IPS-18c (cell line): Measurements from ENCODE around the gene ADM5.

Experiments
- H3K4me3 ChIP-seq: 2 replicates; pipeline ENCODE4 v1.7.0; 2013; ENCODE audit warnings: low read depth, mild to moderate bottlenecking, low read length, moderate library complexity; ENCODE audit not compliant: insufficient read depth
- H3K9me3 ChIP-seq: one replicate; pipeline ENCODE4 v1.6.1; 2013; ENCODE audit warnings: mild to moderate bottlenecking, low read length, moderate library complexity; ENCODE audit not compliant: control insufficient read depth, insufficient read depth

Gene ADM5

GRCh38 chr19:49656456-49657109 lies 32.8 kb upstream of the ADM5 start:
- Histone ChIP-seq H3K4me3 (no peak overlapping the region), H3K9me3 (no peaks in the 10 kb centered on the region)

GRCh38 chr19:49657493-49658138 lies 31.8 kb upstream of the ADM5 start:
- Histone ChIP-seq H3K4me3 (no peak overlapping the region), H3K9me3 (no peaks in the 10 kb centered on the region)

- Histone ChIP-seq H3K4me3 (no peak overlapping the region), H3K9me3 (no peaks in the 10 kb centered on the region)
Measured at GRCh38 chr19:49658139-49658517, 31.3 kb upstream of the ADM5 start.

- no peaks in the 10 kb centered on the region for H3K9me3 ChIP-seq
- no peak overlapping the region for H3K4me3 ChIP-seq
Measured at GRCh38 chr19:49658566-49659442, 30.6 kb upstream of the ADM5 start.

- Histone ChIP-seq H3K9me3 (no peaks in the 10 kb centered on the region), H3K4me3 (no peak overlapping the region)
Measured at GRCh38 chr19:49660338-49660961, 28.9 kb upstream of the ADM5 start.

GRCh38 chr19:49662011-49662410 lies 27.4 kb upstream of the ADM5 start:
- no peak overlapping the region for H3K4me3 ChIP-seq

GRCh38 chr19:49663224-49663623 lies 26.2 kb upstream of the ADM5 start:
- Histone ChIP-seq H3K9me3 (no peaks in the 10 kb centered on the region), H3K4me3 (no peak overlapping the region)

More at GRCh38 chr19:49662011-49662410, 27.4 kb upstream of the ADM5 start:
- H3K9me3 ChIP-seq = no peaks in the 10 kb centered on the region

GRCh38 chr19:49664171-49665035 lies 25.0 kb upstream of the ADM5 start:
- Histone ChIP-seq H3K9me3 (no peaks in the 10 kb centered on the region), H3K4me3 (peak overlapping the region; percentile 83)

- peak overlapping the region; percentile 83 for H3K4me3 ChIP-seq
- H3K9me3 ChIP-seq = no peaks in the 10 kb centered on the region
Measured at GRCh38 chr19:49665036-49665350, 24.4 kb upstream of the ADM5 start.

- Histone ChIP-seq H3K4me3 (peak within 1 kb of the TSS; percentile 83), H3K9me3 (no peaks in the 10 kb centered on the region)
Measured at GRCh38 chr19:49665351-49666119, 23.9 kb upstream of the ADM5 start, which contains the start of the genes BCL2L12 and IRF3. Gene BCL2L12 (plus strand): TSS chr19:49665933. CDS start chr19:49666693, 760 bp downstream. Gene IRF3 (minus strand): TSS chr19:49665857. CDS start chr19:49664838, 1,019 bp downstream.

GRCh38 chr19:49666120-49666444 lies 23.3 kb upstream of the ADM5 start:
- Histone ChIP-seq H3K9me3 (no peaks in the 10 kb centered on the region), H3K4me3 (peak overlapping the region; percentile 83)

- Histone ChIP-seq H3K9me3 (no peaks in the 10 kb centered on the region), H3K4me3 (no peak overlapping the region)
Measured at GRCh38 chr19:49667473-49667872, 21.9 kb upstream of the ADM5 start.

GRCh38 chr19:49669516-49669915 lies 19.9 kb upstream of the ADM5 start:
- no peak overlapping the region for H3K4me3 ChIP-seq
- H3K9me3 ChIP-seq = no peaks in the 10 kb centered on the region

- Histone ChIP-seq H3K4me3 (no peak overlapping the region; the same call in 1 of the 2 replicates), H3K9me3 (peaks cover 1% of the 10 kb centered on the region)
Measured at GRCh38 chr19:49672131-49672919, 17.1 kb upstream of the ADM5 start.

- peak overlapping the region; percentile 65; the same call in 1 of the 2 replicates for H3K4me3 ChIP-seq
Measured at GRCh38 chr19:49676136-49676783, 13.1 kb upstream of the ADM5 start.

More at GRCh38 chr19:49676136-49676783, 13.1 kb upstream of the ADM5 start:
- H3K9me3 ChIP-seq = peaks cover 2% of the 10 kb centered on the region
